GOT3 (cell line): ENCODE results near the gene HIP1.
"Not testable (repeated sequence)": the region's sequence is repeated elsewhere in the genome, so short reads cannot be mapped to it uniquely, and the experiment has no call there.

ENCODE experiments used
- DNase-seq: peaks from one replicate; lab custom pipeline; 2025; ENCODE audit warnings: mixed read lengths; lab: John Stamatoyannopoulos, UW

The HIP1 gene

GRCh38 chr7:75712517-75713361, 26.0 kb downstream of the HIP1 start:
- no peak for DNase-seq

- DNase-seq: no peak
Observed at GRCh38 chr7:75711656-75712514, 26.9 kb downstream of the HIP1 start.

- DNase-seq: no peak
Observed at GRCh38 chr7:75711076-75711475, 27.7 kb downstream of the HIP1 start.

GRCh38 chr7:75704928-75705327, 33.8 kb downstream of the HIP1 start:
- DNase-seq: no peak

GRCh38 chr7:75702515-75702914, 36.2 kb downstream of the HIP1 start:
- no peak for DNase-seq

- DNase-seq: no peak
Observed at GRCh38 chr7:75699993-75700392, 38.7 kb downstream of the HIP1 start.

GRCh38 chr7:75698358-75698757, 40.4 kb downstream of the HIP1 start:
- no peak for DNase-seq

- DNase-seq: no peak
Observed at GRCh38 chr7:75696263-75697037, 42.3 kb downstream of the HIP1 start.

GRCh38 chr7:75694638-75695399, 43.9 kb downstream of the HIP1 start:
- no peak for DNase-seq

- not testable (repeated sequence) for DNase-seq
Observed at GRCh38 chr7:75693668-75694067, 45.1 kb downstream of the HIP1 start.

GRCh38 chr7:75691793-75692543, 46.8 kb downstream of the HIP1 start:
- DNase-seq: no peak

GRCh38 chr7:75690121-75690523, 48.6 kb downstream of the HIP1 start:
- DNase-seq: no peak

GRCh38 chr7:75689246-75690099, 49.3 kb downstream of the HIP1 start:
- no peak for DNase-seq

- no peak for DNase-seq
Observed at GRCh38 chr7:75688200-75689136, 50.3 kb downstream of the HIP1 start.

- no peak for DNase-seq
Observed at GRCh38 chr7:75687246-75688088, 51.3 kb downstream of the HIP1 start.

GRCh38 chr7:75686551-75686950, 52.2 kb downstream of the HIP1 start:
- no peak for DNase-seq

GRCh38 chr7:75682052-75682451, 56.7 kb downstream of the HIP1 start:
- not testable (repeated sequence) for DNase-seq

GRCh38 chr7:75679060-75679459, 59.7 kb downstream of the HIP1 start:
- DNase-seq: no peak
